Measurements from ENCODE around the gene REEP1. TPM values are rescaled to one million over a fixed set of nuclear protein-coding genes. Genes with fewer than 3 reads are reported as not detected.

The REEP1 gene
- total and polyA plus RNA-seq, 9 of the 15 experiments (the other 6 are each of a cell fraction or from before 2014, with no cell fraction given) = 0.11 to 0.67 (median 0.13) TPM

DNA sequence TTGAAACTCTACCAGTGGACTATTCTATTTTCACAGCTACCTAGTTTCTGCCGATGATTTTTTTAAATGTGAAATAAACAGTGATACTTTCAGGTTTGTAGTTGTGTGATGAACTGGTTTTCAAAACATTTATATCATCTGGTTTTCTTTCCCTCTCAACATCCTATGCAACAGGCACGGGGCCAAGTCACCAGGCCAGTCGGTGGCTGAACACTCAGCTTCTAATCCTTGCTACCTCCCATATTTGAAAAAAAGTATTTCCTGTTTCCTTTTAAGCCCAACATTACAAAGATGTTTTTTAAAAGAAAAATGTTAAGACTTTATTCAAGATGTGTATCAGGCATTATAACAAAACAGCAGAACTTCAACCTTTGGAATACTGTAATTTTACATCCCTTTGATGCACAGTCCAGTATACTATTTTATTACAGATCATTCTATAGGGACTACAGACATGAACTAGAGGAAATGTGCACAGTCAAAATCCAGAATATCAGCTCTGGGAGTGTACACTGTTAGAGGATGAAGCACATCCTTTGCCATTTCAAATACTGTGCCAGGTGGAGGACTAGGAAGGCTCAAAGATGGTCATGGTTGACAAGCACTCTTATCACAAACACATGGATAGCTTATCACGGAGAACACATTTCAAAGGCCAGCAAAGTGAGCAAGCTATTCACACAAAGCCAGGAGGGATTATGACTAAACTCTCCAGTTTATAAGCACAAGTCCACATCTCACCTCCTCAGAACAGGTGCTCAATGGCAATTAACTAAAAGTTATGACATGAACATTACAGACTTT is 123.5 kb downstream of the REEP1 start (continued):
- TF ChIP-seq, protein P1, sequence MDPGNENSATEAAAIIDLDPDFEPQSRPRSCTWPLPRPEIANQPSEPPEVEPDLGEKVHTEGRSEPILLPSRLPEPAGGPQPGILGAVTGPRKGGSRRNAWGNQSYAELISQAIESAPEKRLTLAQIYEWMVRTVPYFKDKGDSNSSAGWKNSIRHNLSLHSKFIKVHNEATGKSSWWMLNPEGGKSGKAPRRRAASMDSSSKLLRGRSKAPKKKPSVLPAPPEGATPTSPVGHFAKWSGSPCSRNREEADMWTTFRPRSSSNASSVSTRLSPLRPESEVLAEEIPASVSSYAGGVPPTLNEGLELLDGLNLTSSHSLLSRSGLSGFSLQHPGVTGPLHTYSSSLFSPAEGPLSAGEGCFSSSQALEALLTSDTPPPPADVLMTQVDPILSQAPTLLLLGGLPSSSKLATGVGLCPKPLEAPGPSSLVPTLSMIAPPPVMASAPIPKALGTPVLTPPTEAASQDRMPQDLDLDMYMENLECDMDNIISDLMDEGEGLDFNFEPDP (CRISPR knock-in tag; IDR thresholded peaks at IDR 0.05) = no peak
- TF ChIP-seq SMAD4 (CRISPR knock-in tag; conservative IDR thresholded peaks at IDR 0.05) (peak; percentile 76), GATA2 (CRISPR knock-in tag; IDR thresholded peaks at IDR 0.05) (peak; percentile 71), GATAD2A (IDR thresholded peaks at IDR 0.05) (peak; percentile 90), ZFPM2 (CRISPR knock-in tag; IDR thresholded peaks at IDR 0.05) (no peak), ZBTB1 (CRISPR knock-in tag; IDR thresholded peaks at IDR 0.05; ENCODE audit: borderline replicate concordance, low read depth) (no peak), ILK (tag; IDR thresholded peaks at IDR 0.05; ENCODE audit: borderline replicate concordance, low read depth) (no peak), TBL1XR1 (IDR thresholded peaks at IDR 0.05; ENCODE audit: low read length in 2 of 2) (peak in 1 of 2 experiments; percentile 84; a peak in 2 of 4 replicates), ARNT (IDR thresholded peaks at IDR 0.05) (peak; percentile 20 to 70; a peak in 1 of 4 replicates), RAD51 (IDR thresholded peaks at IDR 0.05; ENCODE audit: borderline replicate concordance, low read depth) (no peak; the same call in 1 of the 2 replicates)
- TF ChIP-seq, protein P2, sequence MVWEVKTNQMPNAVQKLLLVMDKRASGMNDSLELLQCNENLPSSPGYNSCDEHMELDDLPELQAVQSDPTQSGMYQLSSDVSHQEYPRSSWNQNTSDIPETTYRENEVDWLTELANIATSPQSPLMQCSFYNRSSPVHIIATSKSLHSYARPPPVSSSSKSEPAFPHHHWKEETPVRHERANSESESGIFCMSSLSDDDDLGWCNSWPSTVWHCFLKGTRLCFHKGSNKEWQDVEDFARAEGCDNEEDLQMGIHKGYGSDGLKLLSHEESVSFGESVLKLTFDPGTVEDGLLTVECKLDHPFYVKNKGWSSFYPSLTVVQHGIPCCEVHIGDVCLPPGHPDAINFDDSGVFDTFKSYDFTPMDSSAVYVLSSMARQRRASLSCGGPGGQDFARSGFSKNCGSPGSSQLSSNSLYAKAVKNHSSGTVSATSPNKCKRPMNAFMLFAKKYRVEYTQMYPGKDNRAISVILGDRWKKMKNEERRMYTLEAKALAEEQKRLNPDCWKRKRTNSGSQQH (CRISPR knock-in tag; IDR thresholded peaks at IDR 0.05) = no peak
- TF ChIP-seq, protein P3, sequence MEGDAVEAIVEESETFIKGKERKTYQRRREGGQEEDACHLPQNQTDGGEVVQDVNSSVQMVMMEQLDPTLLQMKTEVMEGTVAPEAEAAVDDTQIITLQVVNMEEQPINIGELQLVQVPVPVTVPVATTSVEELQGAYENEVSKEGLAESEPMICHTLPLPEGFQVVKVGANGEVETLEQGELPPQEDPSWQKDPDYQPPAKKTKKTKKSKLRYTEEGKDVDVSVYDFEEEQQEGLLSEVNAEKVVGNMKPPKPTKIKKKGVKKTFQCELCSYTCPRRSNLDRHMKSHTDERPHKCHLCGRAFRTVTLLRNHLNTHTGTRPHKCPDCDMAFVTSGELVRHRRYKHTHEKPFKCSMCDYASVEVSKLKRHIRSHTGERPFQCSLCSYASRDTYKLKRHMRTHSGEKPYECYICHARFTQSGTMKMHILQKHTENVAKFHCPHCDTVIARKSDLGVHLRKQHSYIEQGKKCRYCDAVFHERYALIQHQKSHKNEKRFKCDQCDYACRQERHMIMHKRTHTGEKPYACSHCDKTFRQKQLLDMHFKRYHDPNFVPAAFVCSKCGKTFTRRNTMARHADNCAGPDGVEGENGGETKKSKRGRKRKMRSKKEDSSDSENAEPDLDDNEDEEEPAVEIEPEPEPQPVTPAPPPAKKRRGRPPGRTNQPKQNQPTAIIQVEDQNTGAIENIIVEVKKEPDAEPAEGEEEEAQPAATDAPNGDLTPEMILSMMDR (IDR thresholded peaks at IDR 0.05 in 2 of 3, conservative IDR thresholded peaks at IDR 0.05 in 1 of 3; ENCODE audit: insufficient read depth in 2 of 3, low read depth in 1 of 3, low read length in 3 of 3) = no peak
- TF ChIP-seq, protein P4, sequence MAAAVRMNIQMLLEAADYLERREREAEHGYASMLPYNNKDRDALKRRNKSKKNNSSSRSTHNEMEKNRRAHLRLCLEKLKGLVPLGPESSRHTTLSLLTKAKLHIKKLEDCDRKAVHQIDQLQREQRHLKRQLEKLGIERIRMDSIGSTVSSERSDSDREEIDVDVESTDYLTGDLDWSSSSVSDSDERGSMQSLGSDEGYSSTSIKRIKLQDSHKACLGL (CRISPR knock-in tag; IDR thresholded peaks at IDR 0.05; ENCODE audit: borderline replicate concordance, poor library complexity, severe bottlenecking) = no peak
